RWPE2 (cell line): ENCODE measurements around the gene CALHM3.

Source experiments
- ATAC-seq: fragments of 200-7000 bp; cut with Tn5 transposase; 3 replicates; pipeline ENCODE4 v1.9.1; 2021; ENCODE audit warnings: low read depth
- DNase-seq: peaks from one replicate; pipeline ENCODE4 v3.0.0-alpha.2; 2020; ENCODE audit warnings: low spot score
- H3K27ac ChIP-seq: fragments of 450-650 bp; 2 replicates; pipeline ENCODE4 v1.5.1; 2017; ENCODE audit warnings: mild to moderate bottlenecking; ENCODE audit not compliant: poor library complexity, severe bottlenecking
- H3K27me3 ChIP-seq: fragments of 250-450 bp; sonication (Bioruptor Pico); 2 replicates; pipeline ENCODE4 v1.5.1; 2021; ENCODE audit warnings: mild to moderate bottlenecking, moderate library complexity; ENCODE audit not compliant: insufficient read depth, poor library complexity, severe bottlenecking
- H3K36me3 ChIP-seq: fragments of 250-450 bp; sonication (Bioruptor Pico); 2 replicates; pipeline ENCODE4 v1.5.1; 2020; ENCODE audit warnings: low read depth, mild to moderate bottlenecking, moderate library complexity
- H3K4me1 ChIP-seq: fragments of 250-450 bp; sonication (Bioruptor Pico); 2 replicates; pipeline ENCODE4 v1.5.1; 2021; ENCODE audit warnings: mild to moderate bottlenecking, moderate library complexity; ENCODE audit not compliant: insufficient read depth, poor library complexity, severe bottlenecking
- H3K4me3 ChIP-seq: fragments of 250-450 bp; sonication (Bioruptor Pico); 2 replicates; pipeline ENCODE4 v1.5.1; 2021; ENCODE audit warnings: mild to moderate bottlenecking, moderate library complexity; ENCODE audit not compliant: severe bottlenecking
- H3K9me3 ChIP-seq: fragments of 250-450 bp; sonication (Bioruptor Pico); 2 replicates; pipeline ENCODE4 v1.5.1; 2021; ENCODE audit warnings: mild to moderate bottlenecking, moderate library complexity; ENCODE audit not compliant: severe bottlenecking
- CTCF ChIP-seq: fragments of 450-650 bp; IDR thresholded peaks from one replicate; pipeline ENCODE4 v1.5.1; 2017; ENCODE audit warnings: mild to moderate bottlenecking, moderate library complexity; ENCODE audit not compliant: poor library complexity, severe bottlenecking

Gene CALHM3

GRCh38 chr10:103519798-103520197 lies 40.8 kb upstream of the CALHM3 start:
- ATAC-seq (no peak), DNase-seq (no peak)
- Histone ChIP-seq H3K4me1 (peaks cover 6% of the 10 kb centered on the region), H3K27ac (no peak overlapping the region), H3K27me3 (no peaks in the 10 kb centered on the region), H3K4me3 (no peak overlapping the region), H3K36me3 (no peaks in the 10 kb centered on the region), H3K9me3 (no peaks in the 10 kb centered on the region)
- no peak for TF ChIP-seq CTCF

GRCh38 chr10:103517234-103518085 lies 38.4 kb upstream of the CALHM3 start:
- H3K36me3 ChIP-seq = no peaks in the 10 kb centered on the region

GRCh38 chr10:103514244-103514643 lies 35.2 kb upstream of the CALHM3 start:
- DNase-seq (no peak), ATAC-seq (no peak)
- TF ChIP-seq CTCF = no peak

More at GRCh38 chr10:103517234-103518085, 38.4 kb upstream of the CALHM3 start:
- TF ChIP-seq CTCF = no peak
- peaks cover 6% of the 10 kb centered on the region for H3K4me1 ChIP-seq
- no peak overlapping the region for H3K27ac ChIP-seq
- ATAC-seq (no peak), DNase-seq (no peak)
- no peaks in the 10 kb centered on the region for H3K27me3 ChIP-seq
- no peaks in the 10 kb centered on the region for H3K9me3 ChIP-seq
- H3K4me3 ChIP-seq = no peak overlapping the region

GRCh38 chr10:103513380-103514060 lies 34.5 kb upstream of the CALHM3 start:
- no peak for TF ChIP-seq CTCF
- Histone ChIP-seq H3K27me3 (no peaks in the 10 kb centered on the region), H3K4me3 (no peak overlapping the region), H3K27ac (no peak overlapping the region), H3K4me1 (peaks cover 6% of the 10 kb centered on the region), H3K9me3 (no peaks in the 10 kb centered on the region), H3K36me3 (no peaks in the 10 kb centered on the region)
- DNase-seq (no peak), ATAC-seq (no peak; the same call in 2 of the 3 replicates)

More at GRCh38 chr10:103514244-103514643, 35.2 kb upstream of the CALHM3 start:
- no peaks in the 10 kb centered on the region for H3K27me3 ChIP-seq
- H3K4me1 ChIP-seq = peaks cover 6% of the 10 kb centered on the region
- H3K9me3 ChIP-seq = no peaks in the 10 kb centered on the region
- no peaks in the 10 kb centered on the region for H3K36me3 ChIP-seq
- no peak overlapping the region for H3K27ac ChIP-seq
- no peak overlapping the region for H3K4me3 ChIP-seq
